ENCODE measurements around the gene PLB1.
A peak's percentile ranks its signal among the peaks of the same experiment; 100 is the strongest.

PLB1 gene, protein sequence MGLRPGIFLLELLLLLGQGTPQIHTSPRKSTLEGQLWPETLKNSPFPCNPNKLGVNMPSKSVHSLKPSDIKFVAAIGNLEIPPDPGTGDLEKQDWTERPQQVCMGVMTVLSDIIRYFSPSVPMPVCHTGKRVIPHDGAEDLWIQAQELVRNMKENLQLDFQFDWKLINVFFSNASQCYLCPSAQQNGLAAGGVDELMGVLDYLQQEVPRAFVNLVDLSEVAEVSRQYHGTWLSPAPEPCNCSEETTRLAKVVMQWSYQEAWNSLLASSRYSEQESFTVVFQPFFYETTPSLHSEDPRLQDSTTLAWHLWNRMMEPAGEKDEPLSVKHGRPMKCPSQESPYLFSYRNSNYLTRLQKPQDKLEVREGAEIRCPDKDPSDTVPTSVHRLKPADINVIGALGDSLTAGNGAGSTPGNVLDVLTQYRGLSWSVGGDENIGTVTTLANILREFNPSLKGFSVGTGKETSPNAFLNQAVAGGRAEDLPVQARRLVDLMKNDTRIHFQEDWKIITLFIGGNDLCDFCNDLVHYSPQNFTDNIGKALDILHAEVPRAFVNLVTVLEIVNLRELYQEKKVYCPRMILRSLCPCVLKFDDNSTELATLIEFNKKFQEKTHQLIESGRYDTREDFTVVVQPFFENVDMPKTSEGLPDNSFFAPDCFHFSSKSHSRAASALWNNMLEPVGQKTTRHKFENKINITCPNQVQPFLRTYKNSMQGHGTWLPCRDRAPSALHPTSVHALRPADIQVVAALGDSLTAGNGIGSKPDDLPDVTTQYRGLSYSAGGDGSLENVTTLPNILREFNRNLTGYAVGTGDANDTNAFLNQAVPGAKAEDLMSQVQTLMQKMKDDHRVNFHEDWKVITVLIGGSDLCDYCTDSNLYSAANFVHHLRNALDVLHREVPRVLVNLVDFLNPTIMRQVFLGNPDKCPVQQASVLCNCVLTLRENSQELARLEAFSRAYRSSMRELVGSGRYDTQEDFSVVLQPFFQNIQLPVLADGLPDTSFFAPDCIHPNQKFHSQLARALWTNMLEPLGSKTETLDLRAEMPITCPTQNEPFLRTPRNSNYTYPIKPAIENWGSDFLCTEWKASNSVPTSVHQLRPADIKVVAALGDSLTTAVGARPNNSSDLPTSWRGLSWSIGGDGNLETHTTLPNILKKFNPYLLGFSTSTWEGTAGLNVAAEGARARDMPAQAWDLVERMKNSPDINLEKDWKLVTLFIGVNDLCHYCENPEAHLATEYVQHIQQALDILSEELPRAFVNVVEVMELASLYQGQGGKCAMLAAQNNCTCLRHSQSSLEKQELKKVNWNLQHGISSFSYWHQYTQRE (N-terminal part only)

GRCh38 chr2:28495551-28496250 lies at the start of gene PLB1:
Gene PLB1, plus strand, starts transcription at chr2:28496060. Its CDS starts 55 bp downstream, at chr2:28496115.
- DNase-seq (ENCODE audit: low read depth): no peak

GRCh38 chr2:28446531-28446930 lies 49.3 kb upstream of the PLB1 start:
- no peak for DNase-seq (ENCODE audit: low read depth)

- DNase-seq (ENCODE audit: low read depth): no peak
Measured at GRCh38 chr2:28447086-28447485, 48.8 kb upstream of the PLB1 start.

DNA sequence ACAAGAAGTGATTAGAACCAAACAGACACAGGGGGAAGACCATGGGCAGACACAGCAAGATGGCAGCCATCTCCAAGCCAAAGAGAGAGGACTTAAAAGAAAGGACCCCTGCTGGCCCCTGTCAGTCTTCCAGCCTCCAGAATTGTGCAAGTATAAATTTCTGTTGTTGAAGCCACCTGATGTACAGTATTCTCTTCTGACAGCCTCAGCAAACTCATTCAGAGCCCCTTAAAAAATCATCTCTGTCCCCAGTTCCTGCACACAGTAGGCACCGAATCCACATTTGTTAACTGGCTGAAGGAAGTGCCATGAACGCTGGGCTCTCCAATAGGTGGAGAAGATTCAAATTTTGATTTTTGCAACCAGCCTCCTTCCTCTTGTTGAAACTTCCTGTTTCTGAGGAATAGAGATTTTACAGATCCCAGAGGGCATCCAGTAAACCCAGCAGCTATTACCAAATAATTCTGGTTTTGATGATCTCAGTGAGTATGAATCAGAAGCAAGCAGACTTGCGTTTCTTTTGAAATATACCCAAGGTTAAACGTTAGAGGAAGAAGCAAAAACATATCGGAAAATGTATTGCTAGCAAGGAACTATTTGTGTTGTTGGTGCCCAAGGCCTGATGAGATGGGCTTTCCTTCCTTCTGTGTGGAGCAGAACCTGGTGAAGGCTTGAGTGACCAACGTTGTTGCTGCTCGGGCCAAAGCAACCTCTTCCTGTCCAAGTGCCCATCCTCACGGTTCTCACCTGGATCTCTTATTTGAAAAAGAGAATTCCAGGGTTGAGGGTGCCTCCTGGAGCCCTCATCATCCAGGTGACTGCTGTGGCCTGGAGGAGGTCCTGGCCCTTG lies 47.7 kb upstream of the PLB1 start:
- peak; percentile 93 for DNase-seq (ENCODE audit: low read depth)

DNA sequence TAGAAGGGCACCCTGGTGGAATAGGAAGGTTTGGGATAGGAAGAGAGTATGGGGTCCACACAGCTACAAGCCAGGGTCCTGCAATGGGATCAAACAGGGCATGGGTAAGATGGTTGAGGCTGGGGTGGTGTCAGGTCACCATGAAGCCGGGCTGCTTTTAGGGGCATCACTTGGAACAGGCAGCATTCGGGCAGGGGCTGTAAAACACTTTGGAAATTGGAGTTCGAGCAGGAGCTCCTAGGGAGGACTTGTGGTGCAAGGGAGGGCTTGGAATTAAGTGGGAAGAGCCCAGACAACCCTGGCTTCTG lies 47.1 kb upstream of the PLB1 start:
- DNase-seq (ENCODE audit: low read depth): no peak

DNA sequence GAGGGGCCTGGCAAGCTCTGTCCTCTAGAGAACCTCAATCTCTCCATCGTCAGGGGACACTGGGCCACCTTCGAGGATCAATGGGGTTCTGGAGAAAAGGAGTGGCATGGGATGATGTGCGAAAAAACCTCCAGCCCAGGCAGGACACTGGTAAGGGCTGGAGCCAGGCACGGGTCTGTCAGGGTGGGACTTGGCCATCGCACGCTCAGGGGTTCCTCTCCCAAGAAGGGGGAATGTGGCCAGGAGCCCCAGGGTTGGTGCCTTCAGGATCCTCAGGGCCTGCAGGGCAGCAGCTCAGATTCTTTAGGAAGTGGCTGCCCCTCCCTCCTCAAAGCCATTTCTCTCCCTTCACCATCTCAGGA lies 46.8 kb upstream of the PLB1 start:
- DNase-seq (ENCODE audit: low read depth): no peak

GRCh38 chr2:28449488-28450395 lies 46.1 kb upstream of the PLB1 start:
- peak; percentile 64 for DNase-seq (ENCODE audit: low read depth)

DNA sequence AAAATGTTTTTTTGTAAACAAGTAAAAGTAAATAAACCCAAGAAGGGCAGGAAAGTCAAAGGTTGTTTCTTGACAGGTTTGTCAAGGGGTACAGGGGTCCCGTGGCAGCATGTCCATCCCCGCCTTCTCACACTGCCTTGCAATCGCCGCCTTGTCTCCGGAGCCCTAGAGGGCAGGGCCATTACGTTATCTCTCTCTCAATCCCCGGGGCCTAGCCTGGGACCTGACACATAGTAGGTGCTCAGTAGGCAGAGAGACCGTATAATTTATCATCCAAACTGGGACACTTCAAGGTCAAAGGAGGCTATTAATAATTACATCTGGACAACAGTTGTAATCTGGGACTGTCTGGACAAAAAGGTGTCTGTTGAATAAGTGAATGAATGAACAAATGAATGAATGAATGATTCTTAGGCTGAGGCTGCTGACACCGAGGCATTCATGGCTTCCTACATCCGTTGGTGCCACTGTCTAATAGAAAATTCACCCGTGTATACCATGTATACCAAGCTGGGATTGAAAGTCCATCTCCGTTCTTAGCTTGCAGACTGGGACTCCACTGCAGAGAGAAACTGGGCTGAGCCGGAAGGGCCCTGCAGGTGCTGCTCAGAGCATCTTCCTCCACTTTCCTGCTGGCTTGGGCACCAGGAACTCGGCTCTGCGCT lies 44.8 kb upstream of the PLB1 start:
- DNase-seq (ENCODE audit: low read depth): no peak

DNA sequence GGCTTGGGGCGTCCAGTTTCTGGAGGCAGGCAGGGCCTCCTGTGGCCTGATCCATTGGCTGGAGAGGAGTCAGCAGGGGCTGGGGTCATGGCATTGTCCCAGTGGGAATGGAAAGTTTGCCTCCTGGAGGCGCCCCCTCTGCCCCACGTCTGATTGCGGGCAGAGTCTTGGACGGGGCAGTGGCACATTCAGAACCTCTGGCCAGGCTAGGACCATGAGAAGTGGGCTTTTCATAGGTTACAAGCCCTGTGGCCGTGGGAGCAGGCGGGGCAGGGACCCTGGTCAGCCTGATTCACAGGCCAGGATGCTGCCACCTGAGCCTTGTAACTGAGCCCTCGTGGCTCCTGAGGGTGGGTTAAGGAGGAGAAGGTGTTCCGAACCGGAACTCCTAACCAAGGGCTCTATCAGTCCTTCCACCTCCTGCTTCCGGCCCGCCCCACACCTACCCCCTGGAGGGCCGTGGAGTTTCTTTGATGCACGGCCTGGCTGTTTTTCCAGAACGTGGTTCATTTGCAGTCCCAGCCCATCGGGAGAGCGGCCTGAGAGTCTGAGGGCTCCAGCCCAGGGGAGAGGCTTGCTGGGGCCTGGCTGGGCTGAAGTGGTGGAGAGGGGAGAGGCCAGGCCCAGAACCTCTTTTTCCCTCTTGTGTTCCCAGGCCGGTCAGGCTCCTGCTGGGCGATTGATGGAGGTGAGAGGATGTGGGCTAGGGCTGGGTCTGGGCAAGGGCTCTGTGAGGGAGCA lies 43.9 kb upstream of the PLB1 start:
- no peak for DNase-seq (ENCODE audit: low read depth)

DNA sequence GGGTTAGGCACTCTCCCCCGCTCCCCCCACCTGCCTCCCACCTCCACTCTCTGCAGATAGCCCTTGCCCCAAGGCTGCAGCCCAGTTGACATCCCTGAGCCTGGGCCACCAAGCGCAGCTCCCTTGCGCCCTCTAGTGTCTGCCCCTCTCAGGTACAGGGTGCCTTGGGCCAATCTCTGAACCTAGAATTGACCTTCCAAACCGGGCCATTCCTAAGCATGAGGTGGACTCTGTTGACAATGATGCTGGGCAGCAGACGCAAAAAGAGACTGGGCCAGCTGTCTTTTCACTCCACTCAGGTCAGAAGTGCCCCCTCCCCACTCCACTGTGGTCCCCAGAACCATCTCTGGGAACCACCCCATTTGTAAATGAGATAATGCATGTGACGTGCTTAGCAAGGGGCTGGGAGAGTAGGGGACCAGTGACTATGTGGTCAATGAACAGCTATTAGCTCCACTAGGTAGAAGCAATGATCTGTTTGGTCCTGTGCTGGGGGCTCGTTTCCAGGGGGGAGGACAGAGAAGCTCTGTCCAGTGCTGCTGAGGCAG lies 43.3 kb upstream of the PLB1 start:
- DNase-seq (ENCODE audit: low read depth): peak; percentile 22

DNA sequence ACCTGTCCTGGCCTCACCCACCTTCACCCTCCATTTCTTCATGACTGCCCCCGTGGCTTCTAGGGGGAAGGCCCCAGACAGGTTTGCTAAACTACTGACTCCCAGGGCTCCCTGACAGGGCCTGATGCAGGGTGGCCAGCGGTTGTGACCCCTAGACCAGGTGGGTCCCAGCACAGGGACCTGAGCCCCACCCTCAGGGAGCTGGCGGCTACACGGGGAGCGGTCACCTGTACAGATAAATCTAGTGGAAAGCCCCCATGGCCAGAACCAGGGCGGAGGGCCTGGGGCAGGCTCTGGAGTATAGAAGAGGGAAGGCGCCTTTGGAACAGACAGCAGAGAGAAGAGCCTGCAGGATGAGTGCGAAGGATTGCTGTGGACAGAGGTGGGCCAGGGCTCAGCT lies 42.5 kb upstream of the PLB1 start:
- no peak for DNase-seq (ENCODE audit: low read depth)

DNA sequence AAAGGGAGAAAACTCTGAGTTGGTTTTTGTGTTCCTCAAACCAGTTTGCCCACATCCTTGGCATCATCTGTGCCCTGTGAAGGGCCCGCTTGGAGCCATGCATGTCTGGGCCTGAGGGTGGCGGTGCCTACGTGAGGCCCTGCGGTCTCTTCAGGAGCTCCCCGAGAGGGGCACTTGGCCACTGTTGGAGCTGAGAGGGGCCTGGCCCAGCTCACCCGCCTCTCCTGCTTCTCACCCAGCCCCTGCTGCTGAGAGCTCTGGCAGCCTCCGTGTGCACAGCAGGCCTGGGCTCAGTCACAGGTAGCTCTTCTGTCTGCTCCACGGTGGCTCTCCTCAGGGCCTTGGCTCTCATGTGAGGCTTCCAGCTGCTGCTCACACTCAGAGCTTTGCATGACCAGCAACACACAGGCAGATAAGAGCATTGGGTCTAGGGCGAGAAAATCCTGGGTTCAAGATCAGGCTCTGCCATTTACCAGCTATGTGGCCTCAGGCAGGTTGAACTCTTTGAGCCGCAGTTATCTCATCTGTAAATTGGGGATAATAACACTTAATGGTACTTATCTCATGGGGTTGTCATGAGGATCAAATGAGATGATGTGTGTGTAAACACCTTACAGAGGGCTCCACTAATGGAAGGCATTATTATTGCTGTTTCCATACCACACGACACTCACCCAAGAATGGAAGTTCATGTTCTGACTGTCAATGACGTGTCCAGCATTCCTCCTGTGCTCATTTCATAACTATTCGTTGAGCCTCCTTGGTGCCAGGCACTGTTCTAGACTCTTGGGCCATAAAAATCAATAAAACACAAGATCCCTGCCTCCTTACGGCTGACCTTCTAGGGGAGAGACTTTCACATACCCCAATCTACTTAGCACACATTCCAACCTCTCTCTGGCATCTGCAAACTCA lies 41.6 kb upstream of the PLB1 start:
- peak; percentile 41 for DNase-seq (ENCODE audit: low read depth)

DNA sequence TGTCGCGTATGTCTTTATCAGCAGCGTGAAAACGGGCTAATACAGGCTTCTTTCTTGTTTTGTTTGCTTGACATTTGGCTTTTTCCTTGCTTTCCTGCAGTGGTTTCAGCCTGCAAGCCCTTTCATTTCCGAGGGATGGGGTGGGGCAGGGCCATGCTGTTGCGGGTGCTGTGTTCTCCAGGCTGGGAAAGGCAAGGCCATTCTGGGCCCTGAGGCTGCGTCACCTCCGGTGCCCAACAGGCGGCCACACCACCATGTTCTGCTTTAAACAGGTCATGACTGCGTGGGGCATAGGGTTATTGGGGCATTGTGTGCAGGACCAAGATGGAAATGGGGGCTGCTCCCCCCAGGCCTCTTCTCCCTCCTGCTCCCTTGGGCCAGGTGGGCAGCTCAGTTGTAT lies 38.6 kb upstream of the PLB1 start:
- DNase-seq (ENCODE audit: low read depth): no peak

DNA sequence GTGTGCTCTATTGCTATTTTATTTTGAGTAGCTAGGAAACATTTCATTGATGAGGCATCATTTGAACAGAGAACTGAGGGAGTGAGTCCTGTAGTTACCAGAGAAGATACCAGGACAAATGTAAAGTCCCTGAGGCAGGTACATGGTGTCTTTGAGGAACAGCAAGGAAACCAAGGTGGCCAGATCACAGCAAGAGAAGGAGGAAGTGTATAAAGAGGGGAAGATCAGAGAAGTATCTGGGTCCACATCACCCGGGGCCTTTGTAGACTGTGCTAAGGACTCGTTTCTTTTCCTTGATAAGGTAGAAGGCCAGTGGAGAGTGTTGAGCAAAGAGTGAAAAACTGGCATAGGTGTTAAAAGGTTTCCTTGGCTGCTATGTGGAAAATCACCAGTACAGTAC lies 34.8 kb upstream of the PLB1 start:
- DNase-seq (ENCODE audit: low read depth): no peak

DNA sequence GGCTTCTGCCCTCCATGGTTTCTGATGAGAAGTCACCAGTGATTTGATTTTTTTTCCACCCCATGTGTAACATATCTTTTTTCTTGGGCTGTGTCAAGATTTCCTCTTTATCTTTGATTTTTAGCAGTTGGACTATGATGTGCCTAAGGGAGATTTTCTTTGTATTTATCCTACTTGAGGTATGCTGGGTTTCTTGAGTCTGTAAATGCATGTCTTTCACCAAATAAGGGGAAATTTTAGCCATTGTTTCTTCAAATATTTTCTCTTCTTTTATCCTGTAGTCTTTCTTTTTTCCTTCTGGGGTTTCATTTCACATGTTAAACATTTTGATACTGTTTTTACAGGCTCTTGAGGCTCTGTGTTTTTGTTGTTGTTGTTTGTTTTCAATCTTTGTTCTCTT lies 33.7 kb upstream of the PLB1 start:
- no peak for DNase-seq (ENCODE audit: low read depth)

DNA sequence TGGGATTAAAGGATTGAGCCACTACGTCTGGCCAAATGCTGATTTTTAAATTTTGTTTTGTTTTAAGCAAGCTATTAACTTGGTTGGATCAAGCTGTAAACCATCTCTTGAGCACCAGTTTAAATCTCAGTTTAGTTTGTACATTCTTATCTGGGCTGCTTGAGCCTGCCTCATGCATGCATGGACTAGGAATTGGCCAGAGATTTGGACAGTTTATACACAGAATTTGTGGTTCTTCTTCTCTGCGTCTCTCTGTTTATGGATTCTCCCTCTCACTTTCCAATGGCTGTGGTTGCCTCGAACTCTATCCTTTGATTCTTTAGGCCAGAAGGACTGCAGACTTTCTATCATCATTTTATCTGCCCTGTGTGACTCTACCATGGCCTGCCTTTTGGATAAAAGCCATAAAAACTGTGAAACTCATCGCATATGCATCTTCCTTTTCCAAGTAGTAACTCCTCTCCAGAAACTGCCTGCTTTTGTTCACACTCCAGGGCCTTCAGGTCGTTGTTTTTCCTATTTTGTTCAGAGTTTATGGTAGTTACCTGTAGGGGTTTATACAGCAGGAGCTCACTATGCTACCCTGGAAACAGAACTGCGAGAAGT lies 32.5 kb upstream of the PLB1 start:
- peak; percentile 23 for DNase-seq (ENCODE audit: low read depth)

DNA sequence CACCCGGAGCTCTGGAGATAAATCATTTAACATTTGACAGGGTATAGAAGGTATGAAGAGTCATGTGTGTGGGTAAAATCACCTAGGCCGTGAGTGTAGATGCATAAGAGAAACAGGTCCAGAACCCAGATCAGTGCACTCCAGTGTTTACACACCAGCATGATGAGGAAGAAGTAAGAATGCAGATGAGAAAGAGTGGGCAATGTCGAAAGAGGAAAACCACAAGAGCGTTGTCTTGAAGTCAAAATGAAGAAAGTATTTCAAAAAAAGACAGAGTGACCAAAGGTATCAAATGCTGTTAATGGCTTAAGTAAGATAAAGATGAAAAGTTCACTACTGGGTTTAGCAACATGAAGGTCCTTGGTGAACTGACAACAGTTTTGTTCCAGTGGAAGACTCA lies 32.0 kb upstream of the PLB1 start:
- DNase-seq (ENCODE audit: low read depth): peak; percentile 79

Data from iris pigment epithelial cell (primary cell).